ENCODE data around the gene RBM39.

DNA sequence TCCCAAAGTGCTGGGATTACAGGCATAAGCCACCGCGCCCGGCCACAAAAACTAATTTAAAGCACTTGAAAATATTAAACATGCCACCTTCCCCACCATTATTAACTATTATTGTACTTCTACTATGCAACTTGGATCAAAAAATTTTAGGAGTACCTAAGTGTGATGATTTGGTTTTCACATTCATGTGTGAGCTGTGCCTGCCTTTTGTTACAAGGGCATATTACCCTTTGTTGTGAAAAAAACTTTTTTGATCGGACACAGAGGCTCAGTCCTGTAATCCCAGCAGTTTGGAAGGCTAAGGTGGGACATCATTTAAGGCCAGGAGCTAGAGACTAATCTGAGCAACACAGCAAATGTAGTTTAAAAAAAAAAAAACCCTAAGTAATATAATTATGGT lies 25.7 kb downstream of the RBM39 start:
- TF ChIP-seq, protein P1, sequence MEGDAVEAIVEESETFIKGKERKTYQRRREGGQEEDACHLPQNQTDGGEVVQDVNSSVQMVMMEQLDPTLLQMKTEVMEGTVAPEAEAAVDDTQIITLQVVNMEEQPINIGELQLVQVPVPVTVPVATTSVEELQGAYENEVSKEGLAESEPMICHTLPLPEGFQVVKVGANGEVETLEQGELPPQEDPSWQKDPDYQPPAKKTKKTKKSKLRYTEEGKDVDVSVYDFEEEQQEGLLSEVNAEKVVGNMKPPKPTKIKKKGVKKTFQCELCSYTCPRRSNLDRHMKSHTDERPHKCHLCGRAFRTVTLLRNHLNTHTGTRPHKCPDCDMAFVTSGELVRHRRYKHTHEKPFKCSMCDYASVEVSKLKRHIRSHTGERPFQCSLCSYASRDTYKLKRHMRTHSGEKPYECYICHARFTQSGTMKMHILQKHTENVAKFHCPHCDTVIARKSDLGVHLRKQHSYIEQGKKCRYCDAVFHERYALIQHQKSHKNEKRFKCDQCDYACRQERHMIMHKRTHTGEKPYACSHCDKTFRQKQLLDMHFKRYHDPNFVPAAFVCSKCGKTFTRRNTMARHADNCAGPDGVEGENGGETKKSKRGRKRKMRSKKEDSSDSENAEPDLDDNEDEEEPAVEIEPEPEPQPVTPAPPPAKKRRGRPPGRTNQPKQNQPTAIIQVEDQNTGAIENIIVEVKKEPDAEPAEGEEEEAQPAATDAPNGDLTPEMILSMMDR (IDR thresholded peaks at IDR 0.05): no peak
- TF ChIP-seq POLR2A (IDR thresholded peaks at IDR 0.05): no peak
